PFSK-1 (cell line): ENCODE measurements around the gene USP9X.

ENCODE experiments used
- POLR2AphosphoS5 ChIP-seq: IDR thresholded peaks from 2 replicates; pipeline ENCODE4 v1.6.1; 2012; ENCODE audit warnings: low read depth, mild to moderate bottlenecking, control low read depth, low read length, moderate library complexity
- SIN3A ChIP-seq: IDR thresholded peaks from 2 replicates; pipeline ENCODE4 v1.6.1; 2012; ENCODE audit warnings: mild to moderate bottlenecking, low read length, moderate library complexity, borderline replicate concordance; ENCODE audit not compliant: insufficient read depth
- TAF1 ChIP-seq: IDR thresholded peaks from 2 replicates; pipeline ENCODE4 v1.6.1; 2012; ENCODE audit warnings: low read length, control low read depth, borderline replicate concordance; ENCODE audit not compliant: insufficient read depth
- TF ChIP-seq, protein P1 (sequence below), 2 experiments: IDR thresholded peaks; 2 replicates each; pipeline versions ENCODE4 v1.6.1 to v1.8.0; 2011 to 2012; ENCODE audit warnings: low read depth in 2 of 2, low read length in 2 of 2, control low read depth in 1 of 2, inconsistent platforms in 1 of 2, mild to moderate bottlenecking in 1 of 2, moderate library complexity in 1 of 2; ENCODE audit not compliant: insufficient read depth in 1 of 2

DNA sequence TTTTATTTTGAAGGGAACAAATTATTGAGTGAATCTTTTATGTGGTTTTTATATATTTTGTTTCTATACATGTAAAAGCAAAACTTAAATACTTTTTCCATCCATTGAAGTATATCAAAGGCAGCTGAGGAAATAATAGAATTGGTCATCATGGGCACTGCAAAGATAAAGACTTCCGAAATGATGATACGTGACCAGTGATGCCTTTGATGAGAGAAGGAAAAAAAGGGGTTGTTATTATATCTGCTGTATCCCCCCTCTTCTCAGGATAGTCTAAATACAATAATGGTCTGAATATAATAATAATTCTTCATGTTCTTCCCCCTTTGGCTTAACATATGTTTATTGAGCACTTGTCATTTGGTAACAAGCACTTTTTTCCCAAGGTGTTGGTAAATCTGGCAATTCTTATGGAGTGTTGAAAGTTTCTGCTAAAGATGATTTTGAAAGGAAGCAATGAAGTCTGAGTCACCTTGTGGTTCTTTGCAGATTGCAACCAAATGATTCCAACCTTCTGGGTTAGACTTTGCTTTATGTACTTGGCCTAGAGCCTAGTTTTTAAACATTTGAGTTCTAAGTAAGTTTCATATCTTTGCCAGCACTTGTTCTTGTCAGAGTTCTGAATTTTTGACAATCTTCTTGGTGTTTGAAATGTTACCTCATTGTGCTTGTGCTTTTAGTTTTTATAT is 60.8 kb downstream of the USP9X start:
- TF ChIP-seq POLR2AphosphoS5 (no peak), TAF1 (no peak), SIN3A (no peak)
- TF ChIP-seq, protein P1, sequence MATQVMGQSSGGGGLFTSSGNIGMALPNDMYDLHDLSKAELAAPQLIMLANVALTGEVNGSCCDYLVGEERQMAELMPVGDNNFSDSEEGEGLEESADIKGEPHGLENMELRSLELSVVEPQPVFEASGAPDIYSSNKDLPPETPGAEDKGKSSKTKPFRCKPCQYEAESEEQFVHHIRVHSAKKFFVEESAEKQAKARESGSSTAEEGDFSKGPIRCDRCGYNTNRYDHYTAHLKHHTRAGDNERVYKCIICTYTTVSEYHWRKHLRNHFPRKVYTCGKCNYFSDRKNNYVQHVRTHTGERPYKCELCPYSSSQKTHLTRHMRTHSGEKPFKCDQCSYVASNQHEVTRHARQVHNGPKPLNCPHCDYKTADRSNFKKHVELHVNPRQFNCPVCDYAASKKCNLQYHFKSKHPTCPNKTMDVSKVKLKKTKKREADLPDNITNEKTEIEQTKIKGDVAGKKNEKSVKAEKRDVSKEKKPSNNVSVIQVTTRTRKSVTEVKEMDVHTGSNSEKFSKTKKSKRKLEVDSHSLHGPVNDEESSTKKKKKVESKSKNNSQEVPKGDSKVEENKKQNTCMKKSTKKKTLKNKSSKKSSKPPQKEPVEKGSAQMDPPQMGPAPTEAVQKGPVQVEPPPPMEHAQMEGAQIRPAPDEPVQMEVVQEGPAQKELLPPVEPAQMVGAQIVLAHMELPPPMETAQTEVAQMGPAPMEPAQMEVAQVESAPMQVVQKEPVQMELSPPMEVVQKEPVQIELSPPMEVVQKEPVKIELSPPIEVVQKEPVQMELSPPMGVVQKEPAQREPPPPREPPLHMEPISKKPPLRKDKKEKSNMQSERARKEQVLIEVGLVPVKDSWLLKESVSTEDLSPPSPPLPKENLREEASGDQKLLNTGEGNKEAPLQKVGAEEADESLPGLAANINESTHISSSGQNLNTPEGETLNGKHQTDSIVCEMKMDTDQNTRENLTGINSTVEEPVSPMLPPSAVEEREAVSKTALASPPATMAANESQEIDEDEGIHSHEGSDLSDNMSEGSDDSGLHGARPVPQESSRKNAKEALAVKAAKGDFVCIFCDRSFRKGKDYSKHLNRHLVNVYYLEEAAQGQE (IDR thresholded peaks at IDR 0.05; ENCODE audit: insufficient read depth in 1 of 2, low read depth in 2 of 2, low read length in 2 of 2), result no peak
